Activated CD8-positive, alpha-beta memory T cell treated with anti-CD3 and anti-CD28 coated beads for 36 hours (primary cell): ENCODE results near the gene SERPINE1. TPM values are rescaled to one million over a fixed set of nuclear protein-coding genes. Genes with fewer than 3 reads are reported as not detected.
"Not testable (repeated sequence)": the region's sequence is repeated elsewhere in the genome, so short reads cannot be mapped to it uniquely, and the experiment has no call there.

Source experiments
- CTCF ChIA-PET: fragments of 350-600 bp; sonication (Branson Sonifier 250); formaldehyde crosslinking; loops from one replicate; lab custom pipeline; 2021; ENCODE audit warnings: antibody characterized with exemption; lab: Charles Lee
- POLR2A ChIA-PET: fragments of 350-600 bp; sonication (Branson Sonifier 250); formaldehyde crosslinking; loops from one replicate; lab custom pipeline; 2021; ENCODE audit warnings: antibody characterized with exemption; lab: Charles Lee
- total RNA-seq, 2 experiments: library from RNA; stranded (reverse); gene quantifications; one replicate each; pipeline ENCODE4 v1.2.3, GENCODE V29; 2021

The SERPINE1 gene
- total RNA-seq, 2 experiments from 2014 or later: 0.17 to 0.19 TPM

DNA sequence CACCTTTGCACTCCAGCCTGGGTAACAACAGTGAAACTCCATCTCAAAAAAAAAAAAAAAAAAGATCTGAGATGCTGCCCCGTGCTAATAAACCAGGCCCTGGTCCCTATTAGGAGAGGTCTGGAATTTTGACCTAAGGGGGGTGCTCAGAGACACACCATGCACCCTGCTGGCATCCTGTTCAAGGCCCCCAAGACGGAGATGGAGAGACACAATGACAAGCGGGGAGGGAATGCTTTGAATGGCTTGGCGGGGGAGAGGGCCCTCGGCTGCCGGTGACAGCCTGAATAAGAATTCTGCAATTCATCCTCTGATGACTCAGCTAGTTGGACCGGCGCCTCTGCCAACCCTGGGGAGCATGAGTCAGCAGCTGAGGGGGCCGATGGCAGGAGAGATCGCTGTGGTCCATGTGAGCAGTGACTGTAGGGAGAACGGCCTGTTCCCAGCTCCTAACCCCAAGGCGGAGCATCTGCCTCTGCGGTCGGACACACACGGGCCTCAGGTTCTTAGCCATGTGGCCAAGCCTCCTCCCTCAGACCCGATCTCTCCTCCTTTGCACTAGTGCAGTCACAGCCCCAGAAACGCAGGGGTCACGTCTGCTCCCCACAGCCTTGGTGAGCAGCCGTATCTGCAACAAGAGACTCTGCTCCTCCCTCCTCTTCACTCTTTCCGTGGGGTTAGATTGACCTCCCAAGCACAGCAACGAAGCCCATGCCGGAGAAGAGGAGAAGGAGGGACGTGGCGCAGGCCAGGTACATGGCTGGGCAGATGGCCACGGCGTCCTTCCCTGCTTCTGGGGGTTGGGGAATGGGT lies 26.7 kb upstream of the SERPINE1 start:
- POLR2A ChIA-PET: interaction anchor here (0.5 to 0.6 kb wide), 2 partner anchors 153 to 350 kb away, joined by 3 to 4 read pairs; no protein-coding TSS in a partner anchor
- CTCF ChIA-PET: interaction anchor here (1.1 kb wide), 1 partner anchor 41 kb away, joined by 3 read pairs; no protein-coding TSS in a partner anchor

DNA sequence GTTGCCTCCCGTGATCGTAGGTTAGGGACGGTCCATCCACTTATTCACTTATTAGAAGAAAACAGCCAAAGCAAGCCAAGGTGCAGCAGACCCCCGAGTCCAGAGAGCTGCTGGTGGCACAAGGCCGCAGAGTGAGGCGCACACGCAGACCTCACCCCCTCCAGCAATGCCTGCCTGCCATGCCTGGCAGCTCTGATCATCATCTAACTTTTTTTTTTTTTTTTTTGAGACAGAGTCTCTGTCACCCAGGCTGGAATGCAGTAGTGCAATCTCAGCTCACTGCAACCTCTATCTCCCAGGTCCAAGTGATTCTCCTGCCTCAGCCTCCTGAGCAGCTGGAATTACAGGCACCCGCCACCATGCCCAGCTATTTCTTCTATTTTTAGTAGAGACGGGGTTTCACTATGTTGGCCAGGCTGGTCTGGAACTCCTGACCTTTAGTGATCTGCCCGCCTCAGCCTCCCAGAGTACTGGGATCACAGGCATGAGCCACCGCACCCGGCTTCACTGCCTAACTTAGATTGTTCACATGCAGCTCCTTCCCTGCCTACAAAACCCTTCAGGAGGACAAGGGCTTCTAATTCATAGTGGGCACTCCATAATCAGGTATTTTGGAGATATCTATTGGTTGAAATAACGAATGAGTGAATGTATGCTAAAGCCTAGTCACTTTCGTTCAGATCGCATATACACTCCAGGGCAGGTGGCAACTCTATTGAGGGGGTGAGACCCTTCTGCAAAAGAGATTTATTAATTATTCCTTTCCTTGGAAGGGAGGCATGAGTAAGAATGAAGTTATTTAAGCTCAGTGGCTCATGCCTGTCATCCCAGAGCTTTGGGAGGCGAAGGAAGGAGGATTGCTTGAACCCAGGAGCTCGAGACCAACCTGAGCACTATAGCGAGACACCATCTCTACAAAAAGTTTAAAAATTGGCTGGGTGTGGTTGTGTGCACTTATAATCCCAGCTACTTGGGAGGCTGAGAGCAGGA lies 25.8 kb upstream of the SERPINE1 start:
- ChIA-PET CTCF (no interaction called here), POLR2A (interaction anchor here (0.5 to 0.6 kb wide), 2 partner anchors 152 to 349 kb away, joined by 3 to 4 read pairs; no protein-coding TSS in a partner anchor)

DNA sequence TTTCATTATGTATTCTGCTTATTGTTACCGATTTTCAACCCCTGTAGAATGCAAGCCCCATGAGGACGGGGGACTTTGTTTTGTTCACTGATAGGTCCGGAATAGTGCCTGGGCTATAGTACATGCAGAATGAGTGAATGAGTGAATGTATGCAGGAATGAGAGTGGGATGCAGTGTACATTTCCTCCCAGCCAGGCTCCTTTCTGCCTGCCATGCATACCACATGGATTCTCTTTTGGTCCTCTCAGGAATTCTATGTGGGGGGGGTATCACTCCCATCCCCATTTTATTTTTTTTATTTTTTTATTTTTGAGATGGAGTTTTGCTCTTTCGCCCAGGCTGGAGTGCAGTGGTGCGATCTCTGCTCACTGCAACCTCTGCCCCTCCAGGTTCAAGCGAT lies 24.9 kb upstream of the SERPINE1 start:
- ChIA-PET CTCF (no interaction called here), POLR2A (no interaction called here)

DNA sequence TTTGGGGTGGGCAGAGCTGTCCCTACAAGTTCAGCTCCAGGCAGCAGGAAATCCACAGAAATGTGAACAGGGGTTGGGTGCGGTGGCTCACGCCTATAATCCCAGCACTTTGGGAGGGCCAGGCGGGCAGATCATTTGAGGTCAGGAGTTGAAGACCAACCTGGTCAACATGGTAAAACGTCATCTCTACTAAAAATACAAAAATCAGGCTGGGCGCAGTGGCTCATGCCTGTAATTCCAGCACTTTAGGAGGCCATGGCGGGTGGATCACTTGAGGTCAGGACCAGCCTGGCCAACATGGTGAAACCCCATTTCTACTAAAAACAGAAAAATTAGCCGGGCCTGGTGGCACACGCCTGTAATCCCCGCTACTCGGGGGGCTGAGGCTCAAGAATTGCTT lies 23.2 kb upstream of the SERPINE1 start:
- CTCF ChIA-PET: not testable (repeated sequence)
- POLR2A ChIA-PET: interaction anchor here (0.6 kb wide), 1 partner anchor 167 kb away, joined by 3 read pairs; no protein-coding TSS in a partner anchor

DNA sequence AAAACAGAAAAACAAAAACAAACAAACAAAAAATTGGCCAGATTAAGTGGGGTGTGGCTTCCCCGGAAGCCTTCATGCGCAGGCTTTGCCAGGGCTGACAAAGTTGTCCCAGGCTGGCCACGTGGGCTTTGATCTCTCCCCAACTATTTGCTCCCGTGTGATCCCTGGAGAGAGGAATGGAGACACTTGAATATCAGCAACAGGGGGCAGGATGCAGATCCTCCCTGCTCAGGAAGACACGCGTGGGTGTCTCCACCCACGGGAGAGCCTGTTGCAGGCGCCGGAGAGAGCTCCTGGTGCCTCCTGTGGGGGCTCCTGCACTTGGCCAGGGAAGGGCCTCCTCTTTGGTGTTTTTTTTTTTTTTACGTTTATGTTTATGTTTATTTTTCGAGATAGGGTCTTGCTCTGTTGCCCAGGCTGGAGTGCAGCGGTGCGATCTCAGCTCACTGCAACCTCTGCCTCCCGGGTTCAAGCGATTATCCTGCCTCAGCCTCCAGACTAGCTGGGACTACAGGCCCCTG lies 22.7 kb upstream of the SERPINE1 start:
- CTCF ChIA-PET: no interaction called here

DNA sequence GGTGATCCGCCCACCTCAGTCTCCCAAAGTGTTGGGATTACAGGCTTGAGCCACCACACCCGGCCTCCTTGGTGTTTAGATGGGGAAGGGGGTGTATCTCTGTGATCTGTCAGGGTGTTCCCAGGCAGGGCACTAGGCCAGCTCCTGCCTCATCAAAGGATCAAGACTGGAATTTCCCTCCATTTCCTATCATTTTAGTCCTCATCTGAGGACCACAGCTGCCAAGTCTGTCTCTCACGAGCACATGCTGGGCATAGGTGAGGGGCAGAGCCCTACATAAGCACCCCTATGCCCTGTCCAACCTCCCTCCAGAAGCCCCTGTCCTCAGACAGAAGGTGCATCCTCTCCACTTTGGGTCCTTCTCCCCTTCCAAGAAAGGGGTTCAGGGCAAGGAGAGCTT lies 22.1 kb upstream of the SERPINE1 start:
- POLR2A ChIA-PET: interaction anchor here (0.6 kb wide), 1 partner anchor 20 kb away, joined by 4 read pairs; the partner anchor contains the start of gene TRIM56

More for the DNA sequence above, 22.7 kb upstream of the SERPINE1 start:
- POLR2A ChIA-PET: no interaction called here

DNA sequence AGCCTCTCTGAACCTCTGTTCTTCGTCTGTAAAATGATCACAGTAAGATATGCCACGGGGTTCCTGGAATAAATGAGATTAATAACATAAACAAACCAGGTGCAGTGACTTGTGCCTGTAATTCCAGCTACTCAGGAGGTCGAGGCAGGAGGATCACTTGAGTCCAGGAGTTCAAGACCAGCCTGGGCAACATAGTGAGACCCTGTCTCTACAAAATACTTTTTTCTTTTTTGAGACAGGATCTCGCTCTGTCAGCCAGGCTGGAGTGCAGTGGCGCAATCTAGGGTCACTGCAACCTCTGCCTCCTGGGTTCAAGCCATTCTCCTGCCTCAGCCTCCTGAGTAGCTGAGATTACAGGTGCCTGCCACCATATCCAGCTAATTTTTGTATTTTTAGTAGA lies 21.7 kb upstream of the SERPINE1 start:
- POLR2A ChIA-PET: interaction anchor here (0.6 kb wide), 1 partner anchor 20 kb away, joined by 4 read pairs; the partner anchor contains the start of gene TRIM56

More for the DNA sequence above, 22.1 kb upstream of the SERPINE1 start:
- CTCF ChIA-PET: no interaction called here

DNA sequence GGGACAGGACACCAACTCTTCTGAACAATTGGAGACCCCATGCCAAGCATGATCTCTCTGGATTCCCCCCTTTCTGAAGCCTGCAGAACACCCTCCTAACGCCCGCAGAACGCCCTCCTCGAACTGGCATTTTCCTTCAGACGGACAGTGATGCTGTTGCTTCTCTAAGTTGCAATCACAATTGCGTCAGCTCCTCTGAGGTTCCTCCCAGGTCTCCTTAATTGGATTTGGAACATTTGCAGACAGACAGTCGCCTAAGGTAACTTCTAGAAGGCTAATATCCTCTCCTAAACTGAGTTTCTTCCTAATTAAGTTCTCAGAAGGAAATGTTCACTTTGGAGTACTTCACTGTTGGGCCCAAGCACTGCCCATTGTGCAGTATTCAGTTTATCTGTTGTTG lies 20.5 kb upstream of the SERPINE1 start:
- ChIA-PET POLR2A (no interaction called here), CTCF (no interaction called here)

More for the DNA sequence above, 21.7 kb upstream of the SERPINE1 start:
- CTCF ChIA-PET: not testable (repeated sequence)

DNA sequence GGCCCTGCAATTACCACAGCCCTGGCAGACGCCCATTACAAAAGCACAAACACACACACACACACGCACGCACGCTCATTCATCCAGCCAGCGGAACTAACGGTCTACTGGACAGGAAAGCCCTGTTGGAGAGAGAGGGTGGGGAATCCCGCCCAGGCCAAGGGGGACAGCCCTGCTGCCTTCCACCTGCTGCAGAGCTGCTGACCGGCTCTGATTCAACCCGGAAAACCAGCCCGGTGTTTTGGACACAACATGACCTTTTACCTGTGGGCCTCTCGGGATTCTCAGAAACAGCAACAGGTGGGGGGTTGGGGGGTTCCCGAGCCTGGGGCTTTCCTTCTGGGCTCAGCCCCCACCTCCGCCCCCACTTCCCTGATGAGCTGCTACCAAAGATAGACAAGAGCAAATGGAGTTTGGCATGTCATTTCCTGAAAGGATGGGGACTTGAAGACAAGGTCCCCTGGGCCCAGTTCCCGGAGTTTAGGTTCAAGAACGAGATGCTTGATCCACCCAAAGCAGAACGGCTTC lies 18.5 kb upstream of the SERPINE1 start:
- ChIA-PET CTCF (interaction anchor here (0.7 to 1.4 kb wide), 2 partner anchors 9 to 14 kb away, joined by 3 to 4 read pairs; no protein-coding TSS in a partner anchor), POLR2A (no interaction called here)

DNA sequence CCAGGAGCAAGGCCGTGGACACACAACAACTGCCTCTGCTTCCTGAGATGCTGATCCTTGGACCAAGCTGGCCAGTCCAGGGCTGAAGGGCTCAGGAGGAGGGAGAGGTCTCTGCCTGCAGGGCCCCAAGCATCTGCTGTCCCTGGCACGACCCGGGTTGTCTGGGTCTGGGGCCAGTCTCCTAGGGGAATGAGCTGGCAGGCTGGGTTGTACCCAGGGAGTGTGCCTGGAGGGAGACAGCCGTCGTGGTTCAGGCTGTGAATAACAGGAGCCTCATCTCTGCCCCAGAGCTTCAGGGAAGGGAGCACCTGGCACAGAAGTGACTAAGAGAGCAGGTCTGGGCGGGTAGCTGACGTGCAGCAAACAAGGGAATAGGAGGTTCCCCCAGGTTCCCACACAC lies 17.9 kb upstream of the SERPINE1 start:
- CTCF ChIA-PET: interaction anchor here (1.4 kb wide), 1 partner anchor 14 kb away, joined by 4 read pairs; no protein-coding TSS in a partner anchor
- POLR2A ChIA-PET: no interaction called here

DNA sequence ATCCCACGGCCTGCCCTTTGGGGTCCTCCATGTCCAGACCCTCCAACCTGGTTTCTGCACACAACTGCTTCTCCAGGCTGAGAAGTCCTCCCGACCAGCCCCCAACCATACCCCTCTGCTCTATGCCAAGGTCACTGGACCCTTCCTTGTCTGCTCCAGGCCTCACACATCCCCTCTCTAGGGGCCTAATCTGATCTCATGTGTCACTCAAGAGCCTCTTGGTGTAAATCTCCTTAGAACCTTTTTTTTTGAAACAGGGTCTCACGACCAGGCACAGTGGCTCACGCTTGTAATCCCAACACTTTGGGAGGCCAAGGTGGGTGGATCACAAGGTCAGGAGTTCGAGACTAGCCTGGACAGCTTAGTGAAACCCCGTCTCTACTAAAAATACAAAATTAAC lies 17.5 kb upstream of the SERPINE1 start:
- POLR2A ChIA-PET: no interaction called here
- CTCF ChIA-PET: interaction anchor here (1.4 kb wide), 1 partner anchor 15 kb away, joined by 4 read pairs; no protein-coding TSS in a partner anchor

DNA sequence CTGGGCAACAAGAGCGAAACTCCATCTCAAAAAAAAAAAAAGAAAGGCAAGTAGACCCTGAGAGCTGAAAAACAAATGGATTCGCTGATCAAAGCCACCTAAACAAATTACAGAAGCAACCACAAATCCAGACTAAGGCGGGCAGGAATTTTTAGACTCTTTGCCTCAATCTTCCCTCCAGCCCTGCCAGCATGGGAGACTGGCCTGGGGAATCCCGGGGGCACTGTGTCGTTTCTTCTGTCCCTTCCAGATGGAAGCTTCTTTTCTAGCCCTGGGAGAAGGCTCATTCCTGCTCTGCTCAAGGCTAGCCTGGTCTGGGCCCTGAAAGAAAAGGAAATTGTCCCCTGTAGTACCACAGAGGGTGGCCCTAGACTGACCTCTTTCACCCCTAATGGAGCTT lies 15.6 kb upstream of the SERPINE1 start:
- CTCF ChIA-PET: interaction anchor here (1.1 kb wide), 1 partner anchor 171 kb away, joined by 3 read pairs; no protein-coding TSS in a partner anchor

DNA sequence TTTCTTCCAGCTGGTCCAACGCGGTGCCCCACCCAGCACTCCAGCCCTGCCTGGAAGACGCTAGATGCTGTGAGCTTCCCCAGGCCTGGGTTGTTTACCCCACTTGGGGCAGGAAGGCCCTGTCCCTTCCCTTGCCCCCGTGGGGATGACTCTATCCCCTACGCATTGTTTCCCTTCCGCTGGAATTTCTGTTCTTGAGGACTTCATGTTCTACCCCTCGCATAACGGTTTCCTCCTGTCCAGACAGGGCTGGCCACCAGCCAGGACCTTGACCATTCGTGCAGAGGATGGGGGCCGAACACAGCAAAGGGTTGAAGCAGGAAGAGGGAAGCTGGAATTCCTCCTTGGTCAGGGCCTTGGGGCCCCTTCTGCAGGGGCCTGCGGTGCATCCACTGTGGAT lies 14.7 kb upstream of the SERPINE1 start:
- ChIA-PET POLR2A (no interaction called here), CTCF (interaction anchor here (1.1 kb wide), 1 partner anchor 171 kb away, joined by 3 read pairs; no protein-coding TSS in a partner anchor)

More for the DNA sequence above, 15.6 kb upstream of the SERPINE1 start:
- POLR2A ChIA-PET: no interaction called here

DNA sequence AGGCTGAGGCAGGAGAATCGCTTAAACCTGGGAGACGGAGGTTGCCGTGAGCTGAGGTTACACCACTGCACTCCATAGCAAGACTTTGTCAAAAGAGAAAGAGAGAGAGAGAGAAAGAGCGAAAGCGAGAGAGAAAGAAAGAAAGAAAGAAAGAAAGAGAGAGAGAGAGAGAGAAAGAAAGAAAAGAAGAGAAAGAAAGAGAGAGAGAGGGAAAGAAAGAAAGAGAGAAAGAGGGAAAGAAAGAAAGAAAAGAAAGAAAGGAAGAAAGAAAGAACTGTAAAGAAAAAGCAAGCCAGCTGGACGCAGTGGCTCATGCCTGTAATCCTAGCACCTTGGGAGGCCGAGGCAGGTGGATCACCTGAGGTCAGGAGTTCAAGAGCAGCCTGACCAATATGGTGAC lies 13.8 kb upstream of the SERPINE1 start:
- POLR2A ChIA-PET, CTCF ChIA-PET: not testable (repeated sequence)

DNA sequence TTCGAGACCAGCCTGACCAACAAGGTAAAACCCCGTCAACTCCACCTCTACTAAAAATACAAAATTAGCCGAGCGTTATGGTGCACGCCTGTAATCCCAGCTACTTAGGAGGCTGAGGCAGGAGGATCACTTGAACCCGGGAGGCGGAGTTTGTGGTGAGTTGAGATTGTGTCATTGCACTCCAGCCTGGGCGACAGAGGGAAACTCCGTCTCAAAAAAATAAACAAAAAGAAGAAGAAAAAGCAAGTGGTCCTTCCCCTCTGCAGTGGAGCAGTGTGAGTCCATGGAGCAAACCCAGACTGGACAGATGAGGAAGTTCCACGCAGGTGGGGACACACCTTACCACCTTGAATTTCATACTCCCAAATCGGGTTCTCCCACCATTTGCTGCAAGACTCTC lies 13.1 kb upstream of the SERPINE1 start:
- ChIA-PET POLR2A (no interaction called here), CTCF (interaction anchor here (0.6 kb wide), 1 partner anchor 645 kb away, joined by 3 read pairs; no protein-coding TSS in a partner anchor)

DNA sequence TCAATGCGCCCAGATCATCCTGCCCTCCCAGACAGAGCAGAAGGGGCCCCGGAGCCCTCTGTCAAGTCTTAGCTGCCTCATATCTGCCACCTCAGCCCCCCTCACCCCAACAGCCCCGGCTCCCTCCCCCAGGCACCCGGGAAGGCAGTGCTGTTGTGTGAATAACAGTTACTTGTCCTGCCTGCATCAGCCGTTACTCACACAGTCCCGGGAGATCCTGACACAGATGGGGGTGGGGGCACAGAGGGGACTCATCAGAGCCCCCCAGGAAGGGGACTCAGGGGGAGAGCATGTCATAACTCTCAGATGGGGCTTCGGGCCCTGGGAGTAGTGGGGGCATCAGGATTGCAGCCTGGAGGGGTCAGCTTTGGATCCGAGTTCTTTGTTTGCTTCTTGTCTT lies 12.4 kb upstream of the SERPINE1 start:
- CTCF ChIA-PET: no interaction called here
- POLR2A ChIA-PET: no interaction called here

DNA sequence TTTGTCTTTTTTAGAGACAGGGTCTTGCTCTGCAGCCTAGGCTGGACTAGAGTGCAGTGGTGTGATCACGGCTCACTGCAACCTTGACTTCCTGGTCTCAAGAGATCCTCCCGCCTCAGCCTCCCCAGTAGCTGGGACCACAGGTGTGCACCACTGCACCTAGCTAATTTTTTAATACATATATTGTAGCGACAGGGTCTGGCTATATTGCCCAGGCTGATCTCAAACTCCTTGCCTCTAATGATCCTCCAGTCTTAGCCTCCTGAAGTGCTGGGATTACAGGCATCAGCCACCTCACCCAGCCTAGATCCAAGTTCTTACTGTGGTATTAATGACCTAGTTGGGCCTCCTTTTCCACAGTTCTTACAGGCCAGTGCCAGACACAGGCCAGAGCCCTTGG lies 11.7 kb upstream of the SERPINE1 start:
- POLR2A ChIA-PET: no interaction called here
- CTCF ChIA-PET: no interaction called here

DNA sequence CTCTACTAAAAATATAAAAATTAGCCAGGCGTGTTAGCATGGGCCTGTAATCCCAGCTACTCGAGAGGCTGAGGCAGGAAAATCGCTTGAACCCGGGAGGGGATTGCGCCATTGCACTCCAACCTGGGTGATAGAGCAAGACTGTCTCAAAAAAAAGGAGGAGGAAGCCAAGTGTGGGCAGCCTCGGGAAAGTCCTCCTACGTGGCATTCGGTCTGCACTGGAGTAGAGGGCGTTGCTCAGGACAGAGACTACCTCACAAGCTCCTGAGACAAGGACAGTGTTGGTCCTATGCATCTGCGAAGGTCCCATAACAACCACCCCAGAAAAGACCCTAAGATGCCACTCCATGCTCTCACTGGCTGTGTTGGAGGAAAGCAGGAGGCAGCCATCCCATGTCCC lies 10.0 kb upstream of the SERPINE1 start:
- CTCF ChIA-PET: interaction anchor here (0.5 to 0.7 kb wide), 3 partner anchors 9 to 30 kb away, joined by 3 to 4 read pairs (median 3); no protein-coding TSS in a partner anchor
- POLR2A ChIA-PET: no interaction called here
